WTC11 (cell line): ENCODE results near the gene TMEM50A. TPM values are rescaled to one million over a fixed set of nuclear protein-coding genes. Genes with fewer than 3 reads are reported as not detected.
A peak's percentile ranks its signal among the peaks of the same experiment; 100 is the strongest.

Experiments used
- ATAC-seq: fragments of 200-7000 bp; cut with Tn5 transposase; 2 replicates; pipeline ENCODE4 v1.10.0; 2021; ENCODE audit warnings: mild to moderate bottlenecking, moderate library complexity
- CTCF ChIA-PET: fragments of 300-600 bp; sonication (Branson Sonifier 250); formaldehyde crosslinking; loops from one replicate; lab custom pipeline; 2021; ENCODE audit warnings: antibody characterized with exemption; lab: Charles Lee
- POLR2A ChIA-PET: fragments of 350-600 bp; sonication (Branson Sonifier 250); formaldehyde crosslinking; loops from one replicate; lab custom pipeline; 2021; ENCODE audit warnings: antibody characterized with exemption; lab: Charles Lee
- DNase-seq: peaks from one replicate; pipeline ENCODE4 v3.0.0; 2021; ENCODE audit warnings: low spot score
- H3K27ac Mint-ChIP-seq: 2 replicates; pipeline ENCODE4 v1.8.0; 2021; ENCODE audit warnings: mixed read lengths
- H3K27me3 Mint-ChIP-seq: 2 replicates; pipeline ENCODE4 v1.8.0; 2021; ENCODE audit warnings: low read depth, mild to moderate bottlenecking, moderate library complexity, mixed read lengths
- H3K36me3 Mint-ChIP-seq: 2 replicates; pipeline ENCODE4 v1.8.0; 2021; ENCODE audit warnings: mixed read lengths
- H3K4me1 Mint-ChIP-seq: 2 replicates; pipeline ENCODE4 v1.8.0; 2022; ENCODE audit warnings: mixed read lengths
- H3K4me3 Mint-ChIP-seq: 2 replicates; pipeline ENCODE4 v1.8.0; 2021; ENCODE audit warnings: mild to moderate bottlenecking, moderate library complexity, mixed read lengths
- H3K9me3 Mint-ChIP-seq: 2 replicates; pipeline ENCODE4 v1.8.0; 2021; ENCODE audit warnings: mixed read lengths
- ELF4 ChIP-seq: sonication (generic); formaldehyde crosslinking; IDR thresholded peaks from 2 replicates; pipeline ENCODE4 v1.8.1; 2022; ENCODE audit warnings: low read depth, mild to moderate bottlenecking, moderate library complexity, missing genetic modification reagents
- ESRRA ChIP-seq: sonication (generic); formaldehyde crosslinking; IDR thresholded peaks from 2 replicates; pipeline ENCODE4 v1.8.1; 2022; ENCODE audit warnings: mild to moderate bottlenecking, missing genetic modification reagents, borderline replicate concordance
- GABPB1 ChIP-seq: sonication (generic); formaldehyde crosslinking; IDR thresholded peaks from 2 replicates; pipeline ENCODE4 v1.8.1; 2023; ENCODE audit warnings: mild to moderate bottlenecking, missing genetic modification reagents
- GTF2I ChIP-seq: fragments of 250-450 bp; sonication (Bioruptor Pico); conservative IDR thresholded peaks from 2 replicates; pipeline ENCODE4 v1.4.0; 2021; ENCODE audit warnings: mild to moderate bottlenecking
- IRF2 ChIP-seq: sonication (generic); formaldehyde crosslinking; IDR thresholded peaks from 2 replicates; pipeline ENCODE4 v1.8.0; 2022; ENCODE audit warnings: low read depth, missing genetic modification reagents, borderline replicate concordance
- JAZF1 ChIP-seq: fragments of 250-450 bp; sonication (Bioruptor Pico); IDR thresholded peaks from 2 replicates; pipeline ENCODE4 v1.9.0; 2021; ENCODE audit warnings: moderate library complexity, mild to moderate bottlenecking, inconsistent platforms
- JUN ChIP-seq: sonication (generic); formaldehyde crosslinking; IDR thresholded peaks from 2 replicates; pipeline ENCODE4 v1.8.0; 2023; ENCODE audit warnings: mild to moderate bottlenecking, missing genetic modification reagents
- KAT7 ChIP-seq: sonication (generic); formaldehyde crosslinking; IDR thresholded peaks from 2 replicates; pipeline ENCODE4 v1.8.1; 2023; ENCODE audit warnings: missing genetic modification reagents, mild to moderate bottlenecking, borderline replicate concordance
- NFATC4 ChIP-seq: fragments of 250-450 bp; sonication (Bioruptor Pico); IDR thresholded peaks from 2 replicates; pipeline ENCODE4 v1.9.0; 2021; ENCODE audit warnings: mild to moderate bottlenecking
- NFYB ChIP-seq: sonication (generic); formaldehyde crosslinking; conservative IDR thresholded peaks from 2 replicates; pipeline ENCODE4 v1.8.0; 2022; ENCODE audit warnings: low read depth, missing genetic modification reagents
- NR1H2 ChIP-seq: sonication (generic); formaldehyde crosslinking; IDR thresholded peaks from 2 replicates; pipeline ENCODE4 v1.9.0; 2021; ENCODE audit warnings: mild to moderate bottlenecking, moderate library complexity, missing genetic modification reagents
- OVOL2 ChIP-seq: fragments of 250-450 bp; sonication (Bioruptor Pico); IDR thresholded peaks from 2 replicates; pipeline ENCODE4 v1.9.0; 2021; ENCODE audit warnings: mild to moderate bottlenecking, borderline replicate concordance
- TEAD4 ChIP-seq: sonication (generic); formaldehyde crosslinking; IDR thresholded peaks from 2 replicates; pipeline ENCODE4 v1.8.0; 2022; ENCODE audit warnings: mild to moderate bottlenecking, missing genetic modification reagents
- ZNF121 ChIP-seq: sonication (generic); formaldehyde crosslinking; IDR thresholded peaks from 2 replicates; pipeline ENCODE4 v1.8.0; 2023; ENCODE audit warnings: missing genetic modification reagents
- ZNF416 ChIP-seq: fragments of 250-450 bp; sonication (Bioruptor Pico); IDR thresholded peaks from 2 replicates; pipeline ENCODE4 v1.9.0; 2021; ENCODE audit warnings: mild to moderate bottlenecking, inconsistent platforms
- ZNF671 ChIP-seq: fragments of 250-450 bp; sonication (Bioruptor Pico); IDR thresholded peaks from 2 replicates; pipeline ENCODE4 v1.8.0; 2021; ENCODE audit warnings: mild to moderate bottlenecking
- total RNA-seq: library from RNA; stranded (reverse); gene quantifications from 3 replicates; pipeline ENCODE4 v1.2.3, GENCODE V29; 2021
- TF ChIP-seq, protein P1 (sequence below): fragments of 250-450 bp; sonication (Bioruptor Pico); IDR thresholded peaks from 2 replicates; pipeline ENCODE4 v1.9.0; 2021; ENCODE audit warnings: mild to moderate bottlenecking
- TF ChIP-seq, protein P2 (sequence below): sonication (generic); formaldehyde crosslinking; IDR thresholded peaks from 2 replicates; pipeline ENCODE4 v1.8.0; 2023; ENCODE audit warnings: mild to moderate bottlenecking, missing genetic modification reagents
- TF ChIP-seq, protein P3 (sequence below): fragments of 200-600 bp; IDR thresholded peaks from 2 replicates; pipeline ENCODE4 v1.8.0; 2022; ENCODE audit warnings: antibody characterized with exemption
- TF ChIP-seq, protein P4 (sequence below): sonication (generic); formaldehyde crosslinking; IDR thresholded peaks from 2 replicates; pipeline ENCODE4 v1.8.1; 2023; ENCODE audit warnings: mild to moderate bottlenecking, missing genetic modification reagents, moderate library complexity
- TF ChIP-seq, protein P5 (sequence below): fragments of 250-450 bp; sonication (Bioruptor Pico); IDR thresholded peaks from 2 replicates; pipeline ENCODE4 v1.9.0; 2021; ENCODE audit warnings: moderate library complexity, mild to moderate bottlenecking, inconsistent platforms, borderline replicate concordance

TMEM50A gene
- total RNA-seq, 1 experiment from 2014 or later, result 84.0 TPM

DNA sequence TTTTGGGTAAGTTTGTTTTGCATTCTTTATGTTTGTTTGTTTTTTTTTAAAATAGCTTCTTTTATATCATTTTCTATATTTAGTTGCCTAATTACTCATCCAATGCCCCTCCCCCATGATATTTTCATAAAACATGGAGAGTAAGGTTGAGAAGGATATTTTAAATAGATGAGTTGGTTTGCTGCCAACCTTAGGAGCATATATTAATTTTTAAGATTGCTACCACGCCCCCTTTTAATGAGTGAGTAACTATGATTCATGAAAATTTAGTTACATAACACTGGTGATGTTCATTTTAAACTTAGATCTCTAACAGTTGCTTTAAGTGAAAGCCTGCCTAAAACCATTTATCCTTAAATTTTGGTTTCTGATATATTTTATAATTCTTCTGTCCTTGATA is 18.7 kb downstream of the TMEM50A start:
- POLR2A ChIA-PET, result no interaction called here
- no peak for TF ChIP-seq GTF2I
- TF ChIP-seq, protein P1, sequence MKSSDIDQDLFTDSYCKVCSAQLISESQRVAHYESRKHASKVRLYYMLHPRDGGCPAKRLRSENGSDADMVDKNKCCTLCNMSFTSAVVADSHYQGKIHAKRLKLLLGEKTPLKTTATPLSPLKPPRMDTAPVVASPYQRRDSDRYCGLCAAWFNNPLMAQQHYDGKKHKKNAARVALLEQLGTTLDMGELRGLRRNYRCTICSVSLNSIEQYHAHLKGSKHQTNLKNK, result no peak
- no peak for TF ChIP-seq ZNF121 (CRISPR knock-in tag)
- no peak for TF ChIP-seq ZNF671 (CRISPR knock-in tag)
- no peak for TF ChIP-seq TEAD4 (CRISPR knock-in tag)
- no peak for TF ChIP-seq ESRRA
- TF ChIP-seq ELF4 (CRISPR knock-in tag), result no peak
- TF ChIP-seq ZNF416 (CRISPR knock-in tag), result no peak
- TF ChIP-seq IRF2 (CRISPR knock-in tag), result no peak
- TF ChIP-seq NFATC4 (CRISPR knock-in tag), result no peak
- no peak for TF ChIP-seq JUN (CRISPR knock-in tag)
- TF ChIP-seq, protein P2, sequence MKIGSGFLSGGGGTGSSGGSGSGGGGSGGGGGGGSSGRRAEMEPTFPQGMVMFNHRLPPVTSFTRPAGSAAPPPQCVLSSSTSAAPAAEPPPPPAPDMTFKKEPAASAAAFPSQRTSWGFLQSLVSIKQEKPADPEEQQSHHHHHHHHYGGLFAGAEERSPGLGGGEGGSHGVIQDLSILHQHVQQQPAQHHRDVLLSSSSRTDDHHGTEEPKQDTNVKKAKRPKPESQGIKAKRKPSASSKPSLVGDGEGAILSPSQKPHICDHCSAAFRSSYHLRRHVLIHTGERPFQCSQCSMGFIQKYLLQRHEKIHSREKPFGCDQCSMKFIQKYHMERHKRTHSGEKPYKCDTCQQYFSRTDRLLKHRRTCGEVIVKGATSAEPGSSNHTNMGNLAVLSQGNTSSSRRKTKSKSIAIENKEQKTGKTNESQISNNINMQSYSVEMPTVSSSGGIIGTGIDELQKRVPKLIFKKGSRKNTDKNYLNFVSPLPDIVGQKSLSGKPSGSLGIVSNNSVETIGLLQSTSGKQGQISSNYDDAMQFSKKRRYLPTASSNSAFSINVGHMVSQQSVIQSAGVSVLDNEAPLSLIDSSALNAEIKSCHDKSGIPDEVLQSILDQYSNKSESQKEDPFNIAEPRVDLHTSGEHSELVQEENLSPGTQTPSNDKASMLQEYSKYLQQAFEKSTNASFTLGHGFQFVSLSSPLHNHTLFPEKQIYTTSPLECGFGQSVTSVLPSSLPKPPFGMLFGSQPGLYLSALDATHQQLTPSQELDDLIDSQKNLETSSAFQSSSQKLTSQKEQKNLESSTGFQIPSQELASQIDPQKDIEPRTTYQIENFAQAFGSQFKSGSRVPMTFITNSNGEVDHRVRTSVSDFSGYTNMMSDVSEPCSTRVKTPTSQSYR (CRISPR knock-in tag), result no peak
- TF ChIP-seq, protein P3, sequence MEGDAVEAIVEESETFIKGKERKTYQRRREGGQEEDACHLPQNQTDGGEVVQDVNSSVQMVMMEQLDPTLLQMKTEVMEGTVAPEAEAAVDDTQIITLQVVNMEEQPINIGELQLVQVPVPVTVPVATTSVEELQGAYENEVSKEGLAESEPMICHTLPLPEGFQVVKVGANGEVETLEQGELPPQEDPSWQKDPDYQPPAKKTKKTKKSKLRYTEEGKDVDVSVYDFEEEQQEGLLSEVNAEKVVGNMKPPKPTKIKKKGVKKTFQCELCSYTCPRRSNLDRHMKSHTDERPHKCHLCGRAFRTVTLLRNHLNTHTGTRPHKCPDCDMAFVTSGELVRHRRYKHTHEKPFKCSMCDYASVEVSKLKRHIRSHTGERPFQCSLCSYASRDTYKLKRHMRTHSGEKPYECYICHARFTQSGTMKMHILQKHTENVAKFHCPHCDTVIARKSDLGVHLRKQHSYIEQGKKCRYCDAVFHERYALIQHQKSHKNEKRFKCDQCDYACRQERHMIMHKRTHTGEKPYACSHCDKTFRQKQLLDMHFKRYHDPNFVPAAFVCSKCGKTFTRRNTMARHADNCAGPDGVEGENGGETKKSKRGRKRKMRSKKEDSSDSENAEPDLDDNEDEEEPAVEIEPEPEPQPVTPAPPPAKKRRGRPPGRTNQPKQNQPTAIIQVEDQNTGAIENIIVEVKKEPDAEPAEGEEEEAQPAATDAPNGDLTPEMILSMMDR, result no peak
- TF ChIP-seq KAT7, result no peak
- TF ChIP-seq, protein P4, sequence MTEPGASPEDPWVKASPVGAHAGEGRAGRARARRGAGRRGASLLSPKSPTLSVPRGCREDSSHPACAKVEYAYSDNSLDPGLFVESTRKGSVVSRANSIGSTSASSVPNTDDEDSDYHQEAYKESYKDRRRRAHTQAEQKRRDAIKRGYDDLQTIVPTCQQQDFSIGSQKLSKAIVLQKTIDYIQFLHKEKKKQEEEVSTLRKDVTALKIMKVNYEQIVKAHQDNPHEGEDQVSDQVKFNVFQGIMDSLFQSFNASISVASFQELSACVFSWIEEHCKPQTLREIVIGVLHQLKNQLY (CRISPR knock-in tag), result no peak
- TF ChIP-seq NFYB (CRISPR knock-in tag), result no peak
- no peak for TF ChIP-seq OVOL2 (CRISPR knock-in tag)
- no peak for TF ChIP-seq GABPB1 (CRISPR knock-in tag)
- TF ChIP-seq JAZF1 (CRISPR knock-in tag), result no peak
- H3K4me1 Mint-ChIP-seq, result no peaks in the 10 kb centered on the region
- no peak for ATAC-seq
- H3K27ac Mint-ChIP-seq, result no peak overlapping the region
- no peak overlapping the region for H3K4me3 Mint-ChIP-seq
- peaks cover 33% of the 10 kb centered on the region for H3K36me3 Mint-ChIP-seq
- no peaks in the 10 kb centered on the region for H3K27me3 Mint-ChIP-seq
- CTCF ChIA-PET, result no interaction called here
- H3K9me3 Mint-ChIP-seq, result no peaks in the 10 kb centered on the region
- no peak for DNase-seq

DNA sequence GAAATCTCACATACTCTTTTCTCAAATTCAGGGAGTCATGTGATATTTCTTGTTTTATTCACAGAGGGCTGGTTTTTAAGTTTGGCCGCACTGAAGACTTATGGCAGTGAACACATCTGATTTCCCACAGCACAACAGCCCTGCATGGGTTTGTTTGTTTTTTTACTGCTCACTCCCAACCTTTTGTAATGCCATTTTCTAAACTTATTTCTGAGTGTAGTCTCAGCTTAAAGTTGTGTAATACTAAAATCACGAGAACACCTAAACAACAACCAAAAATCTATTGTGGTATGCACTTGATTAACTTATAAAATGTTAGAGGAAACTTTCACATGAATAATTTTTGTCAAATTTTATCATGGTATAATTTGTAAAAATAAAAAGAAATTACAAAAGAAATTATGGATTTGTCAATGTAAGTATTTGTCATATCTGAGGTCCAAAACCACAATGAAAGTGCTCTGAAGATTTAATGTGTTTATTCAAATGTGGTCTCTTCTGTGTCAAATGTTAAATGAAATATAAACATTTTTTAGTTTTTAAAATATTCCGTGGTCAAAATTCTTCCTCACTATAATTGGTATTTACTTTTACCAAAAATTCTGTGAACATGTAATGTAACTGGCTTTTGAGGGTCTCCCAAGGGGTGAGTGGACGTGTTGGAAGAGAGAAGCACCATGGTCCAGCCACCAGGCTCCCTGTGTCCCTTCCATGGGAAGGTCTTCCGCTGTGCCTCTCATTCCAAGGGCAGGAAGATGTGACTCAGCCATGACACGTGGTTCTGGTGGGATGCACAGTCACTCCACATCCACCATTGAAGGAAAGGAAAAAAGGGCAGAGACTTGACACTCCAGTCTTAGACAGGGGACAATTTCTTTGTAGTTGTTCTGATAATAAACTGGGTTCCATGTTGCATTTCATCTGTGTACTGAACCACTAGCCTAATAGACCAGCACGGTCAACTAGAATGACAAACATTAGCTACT is 22.8 kb downstream of the TMEM50A start:
- Mint-ChIP-seq H3K36me3 (peaks cover 26% of the 10 kb centered on the region), H3K9me3 (no peaks in the 10 kb centered on the region), H3K4me3 (no peak overlapping the region), H3K27ac (peak overlapping the region; percentile 57; the same call in 1 of the 2 replicates), H3K27me3 (no peaks in the 10 kb centered on the region), H3K4me1 (no peaks in the 10 kb centered on the region)
- CTCF ChIA-PET, result no interaction called here
- POLR2A ChIA-PET, result no interaction called here
- TF ChIP-seq, protein P4 (CRISPR knock-in tag), result no peak
- TF ChIP-seq NR1H2, result no peak
- TF ChIP-seq, protein P5, sequence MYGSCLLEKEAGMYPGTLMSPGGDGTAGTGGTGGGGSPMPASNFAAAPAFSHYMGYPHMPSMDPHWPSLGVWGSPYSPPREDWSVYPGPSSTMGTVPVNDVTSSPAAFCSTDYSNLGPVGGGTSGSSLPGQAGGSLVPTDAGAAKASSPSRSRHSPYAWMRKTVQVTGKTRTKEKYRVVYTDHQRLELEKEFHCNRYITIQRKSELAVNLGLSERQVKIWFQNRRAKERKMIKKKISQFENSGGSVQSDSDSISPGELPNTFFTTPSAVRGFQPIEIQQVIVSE (CRISPR knock-in tag), result no peak
- no peak for DNase-seq
- ATAC-seq, result no peak
